ENCODE data around the gene CEP126.

CEP126 gene

GRCh38 chr11:101914341-101914737 is 471 bp upstream of the CEP126 start:
- TF ChIP-seq FOXP2 (optimal IDR thresholded peaks at IDR 0.05; ENCODE audit: borderline replicate concordance, extremely low read depth, extremely low read length, insufficient read depth) (no peak), REST (IDR thresholded peaks at IDR 0.05; ENCODE audit: insufficient read depth in 1 of 2, low read depth in 2 of 2, low read length in 2 of 2) (no peak), SIN3A (IDR thresholded peaks at IDR 0.05; ENCODE audit: borderline replicate concordance, insufficient read depth, low read length) (no peak), TAF1 (IDR thresholded peaks at IDR 0.05; ENCODE audit: borderline replicate concordance, insufficient read depth, low read length) (no peak), POLR2AphosphoS5 (IDR thresholded peaks at IDR 0.05; ENCODE audit: low read depth, low read length) (no peak)

GRCh38 chr11:101915791-101916291 is 1.0 kb downstream of the CEP126 start:
- no peak for TF ChIP-seq SIN3A (IDR thresholded peaks at IDR 0.05; ENCODE audit: borderline replicate concordance, insufficient read depth, low read length)
- no peak for TF ChIP-seq REST (IDR thresholded peaks at IDR 0.05; ENCODE audit: insufficient read depth in 1 of 2, low read depth in 2 of 2, low read length in 2 of 2)
- TF ChIP-seq POLR2AphosphoS5 (IDR thresholded peaks at IDR 0.05; ENCODE audit: low read depth, low read length) = no peak
- TF ChIP-seq TAF1 (IDR thresholded peaks at IDR 0.05; ENCODE audit: borderline replicate concordance, insufficient read depth, low read length) = no peak
- TF ChIP-seq FOXP2 (optimal IDR thresholded peaks at IDR 0.05; ENCODE audit: borderline replicate concordance, extremely low read depth, extremely low read length, insufficient read depth) = no peak

- TF ChIP-seq REST (IDR thresholded peaks at IDR 0.05; ENCODE audit: insufficient read depth in 1 of 2, low read depth in 2 of 2, low read length in 2 of 2) (no peak), FOXP2 (optimal IDR thresholded peaks at IDR 0.05; ENCODE audit: borderline replicate concordance, extremely low read depth, extremely low read length, insufficient read depth) (no peak)
Observed at GRCh38 chr11:101916422-101916821, 1.6 kb downstream of the CEP126 start, which contains the start of gene ANGPTL5. TSS of gene ANGPTL5 (minus strand) at chr11:101916522. CDS start at chr11:101907909, 8,613 bp downstream.

- TF ChIP-seq REST (IDR thresholded peaks at IDR 0.05; ENCODE audit: insufficient read depth in 1 of 2, low read depth in 2 of 2, low read length in 2 of 2) (no peak), TAF1 (IDR thresholded peaks at IDR 0.05; ENCODE audit: borderline replicate concordance, insufficient read depth, low read length) (no peak), FOXP2 (optimal IDR thresholded peaks at IDR 0.05; ENCODE audit: borderline replicate concordance, extremely low read depth, extremely low read length, insufficient read depth) (no peak), SIN3A (IDR thresholded peaks at IDR 0.05; ENCODE audit: borderline replicate concordance, insufficient read depth, low read length) (no peak), POLR2AphosphoS5 (IDR thresholded peaks at IDR 0.05; ENCODE audit: low read depth, low read length) (no peak)
Observed at GRCh38 chr11:101917226-101917625, 2.4 kb downstream of the CEP126 start.

GRCh38 chr11:101920992-101921391 is 6.2 kb downstream of the CEP126 start:
- no peak for TF ChIP-seq TAF1 (IDR thresholded peaks at IDR 0.05; ENCODE audit: borderline replicate concordance, insufficient read depth, low read length)
- no peak for TF ChIP-seq FOXP2 (optimal IDR thresholded peaks at IDR 0.05; ENCODE audit: borderline replicate concordance, extremely low read depth, extremely low read length, insufficient read depth)
- TF ChIP-seq REST (IDR thresholded peaks at IDR 0.05; ENCODE audit: insufficient read depth in 1 of 2, low read depth in 2 of 2, low read length in 2 of 2) = no peak
- TF ChIP-seq SIN3A (IDR thresholded peaks at IDR 0.05; ENCODE audit: borderline replicate concordance, insufficient read depth, low read length) = no peak
- TF ChIP-seq POLR2AphosphoS5 (IDR thresholded peaks at IDR 0.05; ENCODE audit: low read depth, low read length) = no peak
